ENCODE data around the gene MRPL14.

DNA sequence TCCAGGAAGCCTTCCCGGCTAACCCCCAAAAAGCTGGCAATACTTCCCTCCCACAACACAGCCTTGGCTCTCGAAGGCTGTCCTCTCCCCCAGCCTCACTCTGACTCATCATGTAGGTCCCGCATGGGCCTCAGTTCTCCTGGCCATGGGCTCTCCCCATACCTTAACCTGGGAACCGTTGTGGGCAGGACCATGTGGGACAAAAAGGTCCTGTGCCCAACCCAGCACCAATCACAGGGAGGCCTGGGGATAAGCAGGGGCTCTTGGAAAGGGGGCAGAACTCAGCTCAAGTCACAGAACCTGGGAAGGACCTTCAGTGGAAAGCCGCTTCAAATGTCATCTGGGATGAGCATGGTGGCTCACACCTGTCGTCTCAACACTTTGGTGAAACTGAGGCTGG, 45.5 kb downstream of the MRPL14 start:
- TF ChIP-seq, protein P1, sequence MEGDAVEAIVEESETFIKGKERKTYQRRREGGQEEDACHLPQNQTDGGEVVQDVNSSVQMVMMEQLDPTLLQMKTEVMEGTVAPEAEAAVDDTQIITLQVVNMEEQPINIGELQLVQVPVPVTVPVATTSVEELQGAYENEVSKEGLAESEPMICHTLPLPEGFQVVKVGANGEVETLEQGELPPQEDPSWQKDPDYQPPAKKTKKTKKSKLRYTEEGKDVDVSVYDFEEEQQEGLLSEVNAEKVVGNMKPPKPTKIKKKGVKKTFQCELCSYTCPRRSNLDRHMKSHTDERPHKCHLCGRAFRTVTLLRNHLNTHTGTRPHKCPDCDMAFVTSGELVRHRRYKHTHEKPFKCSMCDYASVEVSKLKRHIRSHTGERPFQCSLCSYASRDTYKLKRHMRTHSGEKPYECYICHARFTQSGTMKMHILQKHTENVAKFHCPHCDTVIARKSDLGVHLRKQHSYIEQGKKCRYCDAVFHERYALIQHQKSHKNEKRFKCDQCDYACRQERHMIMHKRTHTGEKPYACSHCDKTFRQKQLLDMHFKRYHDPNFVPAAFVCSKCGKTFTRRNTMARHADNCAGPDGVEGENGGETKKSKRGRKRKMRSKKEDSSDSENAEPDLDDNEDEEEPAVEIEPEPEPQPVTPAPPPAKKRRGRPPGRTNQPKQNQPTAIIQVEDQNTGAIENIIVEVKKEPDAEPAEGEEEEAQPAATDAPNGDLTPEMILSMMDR (conservative IDR thresholded peaks at IDR 0.05; ENCODE audit: low read length): no peak
- no peak for TF ChIP-seq EZH2phosphoT487 (IDR thresholded peaks at IDR 0.05; ENCODE audit: borderline replicate concordance, low read depth, low read length)

All from OCI-LY7 (cell line).